NCI-H2196 (cell line): ENCODE measurements around the gene ADGB.
"Not testable (repeated sequence)": the region's sequence is repeated elsewhere in the genome, so short reads cannot be mapped to it uniquely, and the experiment has no call there.

Source experiments
- DNase-seq: peaks from one replicate; lab custom pipeline; 2025; ENCODE audit not compliant: unreplicated experiment; lab: John Stamatoyannopoulos, UW

The ADGB gene

DNA sequence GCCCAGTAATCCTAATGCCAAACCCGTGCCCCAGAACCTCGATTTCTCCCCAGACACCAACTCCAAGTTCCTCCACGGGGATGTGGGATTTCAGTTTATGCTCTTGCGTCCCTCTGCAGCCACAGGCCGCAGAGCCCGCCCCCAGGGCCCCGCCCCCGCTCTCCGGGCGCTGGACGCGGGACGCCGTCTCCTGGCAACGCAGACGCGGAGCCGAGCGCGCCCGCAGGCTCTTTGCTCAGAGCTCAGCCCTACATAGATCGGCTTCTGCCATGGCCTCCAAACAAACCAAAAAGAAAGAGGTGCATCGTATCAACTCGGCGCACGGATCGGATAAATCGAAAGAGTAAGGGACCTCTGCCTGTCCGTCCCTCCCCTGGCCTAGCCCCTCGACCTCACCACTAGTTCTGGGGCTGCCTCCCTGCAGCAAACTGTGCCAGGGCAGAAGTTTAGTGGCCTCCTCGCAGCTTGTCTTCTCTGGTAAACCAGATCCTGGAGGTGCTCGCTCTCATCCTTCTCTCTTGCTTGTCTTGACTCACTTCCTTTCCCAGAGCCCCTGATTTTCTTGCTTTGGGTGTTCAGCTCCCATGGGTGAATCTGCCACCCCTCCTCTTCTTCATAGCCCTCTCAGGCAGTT is at the start of gene ADGB:
Gene ADGB, plus strand, starts transcription at position 201 of the 634 bp plus-strand sequence. Its CDS starts 69 bp downstream, at position 270.
- peak; percentile 23 for DNase-seq

DNA sequence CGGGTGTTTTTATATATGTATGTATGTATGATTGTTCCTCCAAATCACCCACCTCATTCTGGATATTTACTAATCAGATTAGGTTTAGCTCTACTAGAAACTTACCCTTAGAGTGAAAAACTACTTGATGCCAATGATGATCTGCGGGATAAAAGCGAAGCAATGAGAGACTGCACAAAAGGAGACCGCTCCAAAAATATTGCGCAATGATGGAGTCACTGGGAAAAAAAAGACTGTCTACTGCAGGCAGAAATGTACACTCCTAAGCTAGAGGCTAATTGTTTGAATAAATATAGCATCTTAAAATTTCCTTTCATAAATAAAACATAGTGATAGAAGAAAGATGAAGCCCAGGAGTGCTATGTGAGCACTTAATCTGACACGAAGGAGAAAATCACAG is 47.9 kb upstream of the ADGB start:
- DNase-seq: no peak

DNA sequence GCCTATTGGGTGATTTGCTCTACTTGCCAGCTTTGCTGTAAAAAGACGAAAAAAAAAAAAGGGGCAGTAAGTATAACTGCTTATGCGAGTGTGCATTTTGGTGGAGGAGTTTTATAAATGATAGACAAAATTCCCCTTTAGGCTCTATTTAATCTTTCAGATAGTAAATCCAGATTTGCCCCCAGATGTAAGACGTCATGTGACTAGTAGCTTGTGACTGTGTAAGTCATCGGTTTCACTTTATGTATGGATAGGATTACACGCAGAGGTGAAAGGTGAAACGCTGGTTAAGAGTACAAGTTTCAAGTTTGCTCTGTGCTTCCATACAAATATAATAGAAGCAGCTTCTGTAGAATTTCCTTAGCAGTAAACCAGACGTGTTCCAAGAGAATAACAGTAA is 47.2 kb upstream of the ADGB start:
- no peak for DNase-seq

DNA sequence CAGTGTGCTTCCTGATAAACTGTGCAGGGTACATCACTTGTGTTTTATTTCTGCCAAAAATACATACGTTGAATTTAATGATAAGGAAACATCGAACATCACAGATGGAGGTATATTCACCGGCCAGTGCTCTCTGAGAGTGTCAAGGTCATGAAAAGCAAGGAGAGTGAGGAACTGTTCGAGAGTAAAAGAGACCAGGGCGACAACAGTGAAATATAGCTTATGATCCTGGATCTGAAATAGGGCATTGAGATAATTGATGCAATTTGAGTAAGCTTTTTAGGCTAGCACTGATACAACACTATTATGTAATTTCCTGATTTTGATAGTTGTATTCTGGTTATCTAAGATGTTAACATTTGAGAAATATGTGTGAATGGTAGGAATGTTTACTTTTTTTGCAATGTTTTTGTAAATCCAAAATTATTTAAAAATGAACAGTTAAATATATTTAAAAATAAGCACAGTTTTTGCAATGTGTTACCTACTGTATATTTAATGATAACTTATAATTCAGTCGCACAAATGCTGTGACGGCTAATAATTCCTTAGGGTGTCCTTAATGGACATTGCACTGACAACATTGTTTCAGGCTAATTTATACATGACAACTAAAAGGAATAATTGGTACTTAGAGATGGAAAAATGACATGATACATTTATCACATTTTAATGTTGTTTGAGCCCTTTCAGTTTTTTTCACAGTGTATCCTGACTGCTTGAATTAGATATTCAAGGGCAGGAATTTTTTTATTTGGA is 45.2 kb upstream of the ADGB start:
- no peak for DNase-seq

DNA sequence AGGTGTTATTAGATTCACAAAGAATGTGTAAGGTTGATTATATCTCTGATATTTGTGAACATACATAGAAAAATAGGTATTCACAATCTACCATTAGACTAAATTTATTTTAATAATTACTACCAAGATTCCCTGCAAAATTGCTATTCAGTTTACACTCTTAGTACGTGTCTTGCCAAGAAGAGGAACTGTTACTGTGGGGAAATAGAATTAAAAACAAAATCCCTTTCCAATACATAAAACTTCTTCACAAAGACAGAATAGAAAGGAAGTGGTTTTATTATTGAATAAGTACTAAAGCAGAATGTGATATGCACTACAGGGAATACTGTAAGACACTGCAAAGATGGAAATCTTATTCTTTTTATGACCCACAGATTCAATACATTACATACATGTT is 38.2 kb upstream of the ADGB start:
- DNase-seq: no peak

DNA sequence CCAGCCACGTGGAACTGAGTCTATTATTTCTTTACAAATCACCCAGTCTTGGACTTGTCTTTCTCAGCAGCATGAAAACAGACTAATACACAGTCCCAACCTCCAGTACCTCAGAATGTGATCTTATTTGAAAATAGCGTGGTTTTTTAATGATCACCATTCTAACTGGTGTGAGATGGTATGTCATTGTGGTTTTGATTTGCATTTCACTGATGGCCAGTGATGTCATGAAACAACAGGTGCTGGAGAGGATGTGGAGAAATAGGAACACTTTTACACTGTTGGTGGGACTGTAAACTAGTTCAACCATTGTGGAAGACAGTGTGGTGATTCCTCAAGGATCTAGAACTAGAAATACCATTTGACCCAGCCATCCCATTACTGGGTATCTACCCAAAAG is 32.1 kb upstream of the ADGB start:
- DNase-seq: not testable (repeated sequence)

DNA sequence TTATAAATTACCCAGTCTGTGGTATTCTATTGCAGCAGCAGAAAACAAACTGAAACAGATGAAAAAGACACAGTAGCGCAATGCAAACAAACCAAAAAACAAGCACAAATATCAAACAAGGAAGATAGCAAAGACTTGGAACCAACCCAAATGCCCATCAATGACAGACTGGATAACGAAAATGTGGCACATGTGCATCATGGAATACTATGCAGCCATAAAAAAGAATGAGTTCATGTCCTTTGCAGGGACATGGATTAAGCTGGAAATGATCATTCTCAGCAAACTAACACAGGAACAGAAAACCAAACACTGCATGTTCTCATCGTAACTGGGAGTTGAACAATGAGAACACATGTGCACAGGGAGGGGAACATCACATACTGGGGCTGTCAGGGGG is 30.2 kb upstream of the ADGB start:
- DNase-seq: not testable (repeated sequence)

DNA sequence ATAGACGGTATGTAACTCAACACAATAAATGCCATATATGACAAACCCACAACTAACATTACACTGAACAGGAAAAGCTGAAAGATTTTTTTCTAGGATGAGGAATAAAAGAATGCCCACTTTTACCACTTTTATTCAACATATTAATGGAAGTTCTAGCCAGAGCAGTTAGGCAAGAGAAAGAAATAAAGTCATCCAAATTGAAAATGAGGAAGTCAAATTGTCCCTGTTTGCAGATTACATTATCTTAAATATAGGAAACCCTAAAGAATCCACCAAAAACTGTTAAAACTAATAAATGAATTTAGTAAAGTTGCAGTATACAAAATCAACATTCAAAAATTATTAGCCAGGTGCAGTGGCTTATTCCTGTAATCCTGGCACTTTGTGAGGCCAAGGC is 24.6 kb upstream of the ADGB start:
- DNase-seq: no peak

DNA sequence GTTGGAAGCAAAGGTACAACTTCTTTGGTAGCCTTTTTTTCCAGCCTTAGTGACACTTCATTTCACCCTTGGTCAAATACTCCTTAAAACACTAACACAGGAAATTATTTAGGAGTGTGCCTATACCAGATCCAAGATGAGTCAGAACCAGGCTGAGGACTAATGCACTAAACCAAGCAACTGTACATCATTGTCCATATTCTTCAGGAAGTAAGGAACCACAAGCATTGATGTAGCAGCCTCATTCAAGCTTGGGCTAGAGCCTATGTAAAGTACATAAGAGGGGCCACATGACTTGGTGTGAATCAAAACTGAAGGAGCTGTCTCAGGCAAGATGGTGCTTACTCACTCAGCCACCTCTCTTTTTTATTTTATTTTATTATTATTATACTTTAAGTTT is 20.7 kb upstream of the ADGB start:
- no peak for DNase-seq

DNA sequence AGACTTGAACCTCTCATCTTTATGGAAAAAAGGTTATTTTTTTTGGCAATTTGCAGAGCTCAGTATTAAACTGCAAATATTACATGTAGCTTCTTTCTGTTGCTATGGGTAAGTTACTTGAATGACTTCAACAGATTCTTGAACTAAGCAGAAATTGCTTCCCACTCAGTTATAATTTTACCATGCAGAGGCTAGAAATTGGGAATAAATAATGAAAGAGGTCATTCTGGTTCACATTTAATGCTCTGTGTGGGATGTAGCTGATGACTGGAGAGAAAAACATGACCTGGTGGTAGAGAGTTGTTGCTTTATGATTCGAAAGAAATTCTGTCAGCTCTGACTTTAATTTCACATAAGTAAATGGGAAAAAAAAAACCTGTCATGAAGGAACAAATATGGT is 16.8 kb upstream of the ADGB start:
- no peak for DNase-seq

DNA sequence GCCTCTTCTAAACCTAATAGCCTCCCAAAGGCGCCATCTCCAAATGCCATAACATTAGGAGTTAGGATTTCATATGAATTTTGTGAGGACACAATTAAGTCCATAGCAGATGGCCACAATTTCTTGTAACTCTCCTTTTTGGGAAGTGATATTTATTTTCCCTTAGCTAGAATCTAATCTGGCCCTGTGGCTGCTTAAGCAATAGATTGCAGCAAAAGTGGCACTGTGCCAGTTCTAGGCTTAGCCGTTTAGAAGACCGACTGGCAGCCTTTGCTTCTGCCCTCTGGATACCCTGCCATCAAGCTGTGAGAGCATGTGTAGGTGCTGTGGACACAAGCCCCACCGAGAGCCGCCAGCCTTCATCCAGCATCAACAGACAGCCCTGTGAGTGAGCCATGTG is 15.9 kb upstream of the ADGB start:
- no peak for DNase-seq

DNA sequence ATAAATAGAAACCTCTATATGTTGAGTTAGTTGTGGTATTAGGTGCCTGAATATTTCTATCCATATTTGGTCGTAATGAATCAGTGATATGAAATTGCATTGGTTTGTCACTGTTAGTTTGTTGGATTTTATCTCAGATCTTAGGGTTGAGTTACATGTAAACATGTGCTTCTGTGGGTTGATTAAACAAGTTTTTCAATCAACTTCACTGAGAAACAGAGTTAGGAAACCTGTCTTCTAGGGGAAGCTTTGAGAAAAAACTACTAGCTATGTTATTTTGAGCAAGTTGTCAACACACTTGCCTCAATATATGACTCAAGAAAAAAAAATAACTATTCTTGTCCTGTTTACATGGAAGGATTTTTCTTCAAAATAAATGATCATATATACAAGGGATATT is 14.8 kb upstream of the ADGB start:
- no peak for DNase-seq

DNA sequence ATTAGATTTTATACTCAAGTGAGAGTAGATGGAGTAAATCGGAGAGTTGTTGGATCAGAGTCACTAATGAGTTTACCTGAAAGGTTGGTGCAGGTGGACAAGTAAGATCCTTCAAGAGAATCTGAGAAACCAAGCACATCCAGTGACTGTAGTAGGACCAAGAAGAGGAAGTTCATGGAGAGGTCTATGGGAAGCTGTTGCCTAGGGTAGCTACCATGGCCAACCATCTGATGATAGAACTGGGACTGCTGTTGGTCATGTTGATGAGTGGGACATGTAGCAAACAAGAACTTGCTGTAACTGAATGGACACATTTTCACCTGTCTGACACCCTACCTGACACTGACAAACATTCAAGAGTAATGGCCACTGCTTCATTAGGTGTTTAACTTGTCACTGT is 11.3 kb upstream of the ADGB start:
- DNase-seq: no peak

DNA sequence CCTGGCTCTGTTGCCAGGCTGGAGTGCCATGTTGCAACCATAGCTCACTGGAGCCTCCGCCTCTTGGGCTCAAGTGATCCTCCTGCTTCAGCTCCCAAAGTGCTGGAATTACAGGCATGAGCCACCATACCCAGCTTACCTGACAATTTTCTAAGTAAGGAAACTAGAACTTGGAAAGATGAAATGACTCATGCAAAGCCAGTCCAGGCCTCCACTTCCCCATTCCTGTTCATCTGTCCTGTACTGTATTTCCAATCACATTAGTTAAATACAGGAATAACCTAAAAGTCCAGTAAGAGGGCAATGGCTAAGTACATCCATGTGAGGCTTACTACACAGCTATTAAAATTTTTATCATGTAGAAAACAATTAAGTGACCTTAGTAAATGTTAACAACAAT is 8.3 kb upstream of the ADGB start:
- DNase-seq: no peak

DNA sequence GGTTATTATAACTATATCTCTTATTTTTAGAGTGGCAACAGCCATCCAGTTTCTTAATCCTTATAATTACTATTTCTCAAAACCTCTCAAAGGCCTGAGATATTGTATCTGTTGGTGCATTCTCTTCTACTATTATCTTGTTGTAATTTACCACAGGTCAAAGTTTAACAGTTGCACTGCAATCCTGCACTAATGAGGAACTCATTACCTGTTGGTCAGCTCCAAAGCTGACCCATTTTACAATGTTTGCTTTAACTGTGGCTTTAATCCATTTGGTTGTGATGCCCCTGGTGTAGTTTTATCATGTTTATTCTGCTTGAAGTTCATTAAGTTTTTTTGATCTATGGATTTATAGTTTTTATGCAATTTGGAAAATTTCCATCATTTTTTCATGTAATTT is 6.3 kb upstream of the ADGB start:
- no peak for DNase-seq

DNA sequence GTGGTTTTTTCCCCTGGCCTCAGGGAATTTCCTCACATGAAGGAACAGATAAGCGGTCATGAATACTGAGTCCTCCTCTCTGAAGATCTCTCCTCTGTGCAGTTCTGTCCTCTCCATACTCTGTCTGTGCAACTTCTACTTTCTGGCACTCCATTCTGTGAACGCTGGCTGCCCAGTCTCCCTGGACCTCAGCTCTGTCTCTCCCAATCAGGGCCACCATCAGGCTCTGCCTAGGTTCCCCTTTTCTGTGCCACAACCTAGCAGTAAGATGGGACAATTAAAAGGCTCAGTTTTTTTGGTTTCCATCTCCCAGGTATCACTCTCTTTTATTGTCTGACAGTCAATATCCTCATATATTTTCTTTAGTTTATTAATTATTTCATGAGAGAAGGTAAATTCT is 4.8 kb upstream of the ADGB start:
- DNase-seq: no peak

DNA sequence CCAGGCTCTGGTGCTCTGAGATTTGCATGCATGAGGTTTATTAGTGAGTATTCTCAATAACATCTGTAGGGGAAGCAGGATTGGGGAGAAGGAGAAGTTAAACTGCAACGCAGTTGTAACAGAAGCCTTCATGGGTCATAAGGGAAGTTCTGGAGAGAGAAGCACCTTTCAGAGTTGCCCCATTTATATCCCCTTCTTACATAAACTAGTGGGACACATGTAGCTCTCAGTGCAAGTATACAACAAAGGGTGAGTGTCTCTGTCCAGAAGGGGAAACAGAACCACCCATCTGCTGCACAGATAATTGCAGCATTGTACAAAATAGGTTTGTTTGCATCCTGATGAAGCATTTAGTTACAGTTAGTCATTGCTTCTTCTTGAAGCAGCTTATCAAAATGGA is 4.3 kb upstream of the ADGB start:
- no peak for DNase-seq

DNA sequence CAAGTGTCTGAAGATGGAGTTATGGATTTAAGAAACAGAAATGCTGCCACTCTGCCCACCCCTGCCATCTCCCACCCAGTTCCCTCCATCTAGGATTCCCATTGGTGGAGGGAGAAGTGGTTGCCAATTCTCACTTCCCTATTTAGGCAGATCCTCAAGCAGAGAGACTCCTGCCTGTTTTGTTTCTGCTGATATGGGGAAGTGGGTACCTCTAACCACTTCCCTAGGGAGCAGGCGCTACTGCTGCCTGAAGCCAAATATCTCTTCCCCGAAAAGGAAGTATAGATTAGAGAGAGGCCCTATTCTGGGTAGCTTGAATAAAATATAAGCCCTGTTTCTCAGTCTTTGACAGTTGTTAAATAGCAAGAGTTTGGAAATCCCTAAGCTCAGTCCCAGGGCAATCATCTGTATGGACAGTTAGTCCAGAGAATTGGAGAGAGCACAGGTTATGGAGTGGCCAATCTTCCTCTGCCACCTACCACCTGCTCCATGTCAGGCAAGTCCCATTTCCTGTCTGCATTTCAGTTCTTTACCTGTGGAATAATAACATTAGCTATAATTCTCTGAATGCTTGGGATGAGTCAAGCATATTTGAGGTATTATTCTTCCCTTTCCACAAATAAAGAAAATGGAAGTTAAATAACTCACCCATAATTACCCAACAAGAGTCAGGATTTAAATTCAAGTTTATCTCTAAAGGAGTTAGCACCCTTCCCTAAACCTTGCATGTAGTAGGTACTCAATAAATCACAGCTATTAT is 2.6 kb upstream of the ADGB start:
- DNase-seq: no peak

DNA sequence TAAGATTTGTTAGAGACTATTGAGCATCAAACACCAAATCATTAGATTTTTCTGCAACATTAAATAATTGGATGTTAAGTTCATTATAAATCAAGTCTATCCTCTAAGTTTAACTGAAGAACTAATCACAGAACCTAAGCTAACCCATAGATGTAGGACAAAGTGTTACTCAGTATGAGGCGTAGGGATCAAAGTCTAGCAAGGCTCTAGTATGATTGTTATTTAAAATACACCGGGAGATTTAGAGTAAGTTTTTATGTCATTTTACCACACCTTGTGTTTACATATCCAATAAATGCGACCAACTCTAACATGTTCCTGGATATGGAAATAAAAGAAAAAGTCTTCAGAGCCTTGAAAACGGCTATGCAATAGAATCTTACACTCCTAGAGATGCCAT is 2.6 kb downstream of the ADGB start:
- no peak for DNase-seq

DNA sequence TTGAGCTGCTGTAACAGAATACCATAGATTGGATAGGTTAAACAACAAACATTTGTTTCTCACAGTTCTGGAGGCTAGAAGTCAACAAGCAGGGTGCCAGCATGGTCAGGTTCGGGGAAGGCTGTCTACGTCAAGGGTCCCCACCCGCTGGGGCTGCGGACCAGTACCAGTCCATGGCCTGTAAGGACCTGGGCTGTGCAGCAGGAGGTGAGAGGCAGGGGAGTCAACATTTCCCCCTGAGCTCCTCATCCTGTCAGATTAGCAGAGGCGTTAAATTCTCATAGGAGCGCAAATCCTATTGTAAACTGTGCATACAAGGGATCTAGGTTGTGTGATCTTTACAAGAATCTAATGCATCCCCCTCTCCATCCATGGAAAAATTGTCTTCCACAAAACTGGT is 3.8 kb downstream of the ADGB start:
- no peak for DNase-seq

DNA sequence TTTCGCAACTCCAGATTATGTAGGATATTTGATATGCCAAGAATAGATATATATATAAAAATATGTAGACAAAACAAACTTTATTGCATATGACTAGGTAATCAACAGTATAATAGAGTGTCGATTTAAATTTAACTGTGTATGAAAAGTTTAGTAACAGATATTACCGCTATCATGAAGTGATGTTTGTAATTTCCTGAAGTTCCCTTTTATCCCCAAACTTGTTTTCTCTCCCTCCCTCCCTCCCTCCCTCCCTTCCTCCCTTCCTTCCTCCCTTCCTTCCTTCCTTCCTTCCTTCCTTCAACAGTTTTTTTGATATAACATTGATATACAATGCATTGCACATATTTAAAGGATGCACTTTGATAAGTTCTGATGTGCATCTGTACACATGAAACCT is 15.2 kb downstream of the ADGB start:
- no peak for DNase-seq

DNA sequence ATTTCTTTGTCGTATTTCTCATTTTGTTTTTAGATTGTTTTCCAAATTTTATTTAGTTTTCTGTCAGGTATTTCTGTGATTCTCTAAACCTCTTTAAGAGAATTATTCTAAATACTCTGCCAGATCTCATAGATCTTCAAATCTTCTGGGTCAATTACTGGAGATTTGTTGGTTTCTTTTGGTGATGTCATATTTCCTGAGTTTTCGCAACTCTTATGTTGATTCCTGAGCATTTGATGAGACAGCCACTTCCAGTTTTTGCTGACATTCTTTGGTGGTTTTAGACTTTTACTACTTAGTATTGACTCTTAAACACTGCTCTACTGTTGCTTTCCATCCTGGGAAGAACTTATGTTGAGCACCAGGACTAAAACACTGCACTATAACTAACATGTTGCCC is 21.9 kb downstream of the ADGB start:
- DNase-seq: no peak
